Right hindlimb (tissue), 1 donor: ENCODE measurements around the gene GIPC3.
A peak's percentile ranks its signal among the peaks of the same experiment; 100 is the strongest.

Experiments used
- DNase-seq: peaks from one replicate; pipeline ENCODE4 v3.0.0-alpha.2; 2018

GIPC3 gene

DNA sequence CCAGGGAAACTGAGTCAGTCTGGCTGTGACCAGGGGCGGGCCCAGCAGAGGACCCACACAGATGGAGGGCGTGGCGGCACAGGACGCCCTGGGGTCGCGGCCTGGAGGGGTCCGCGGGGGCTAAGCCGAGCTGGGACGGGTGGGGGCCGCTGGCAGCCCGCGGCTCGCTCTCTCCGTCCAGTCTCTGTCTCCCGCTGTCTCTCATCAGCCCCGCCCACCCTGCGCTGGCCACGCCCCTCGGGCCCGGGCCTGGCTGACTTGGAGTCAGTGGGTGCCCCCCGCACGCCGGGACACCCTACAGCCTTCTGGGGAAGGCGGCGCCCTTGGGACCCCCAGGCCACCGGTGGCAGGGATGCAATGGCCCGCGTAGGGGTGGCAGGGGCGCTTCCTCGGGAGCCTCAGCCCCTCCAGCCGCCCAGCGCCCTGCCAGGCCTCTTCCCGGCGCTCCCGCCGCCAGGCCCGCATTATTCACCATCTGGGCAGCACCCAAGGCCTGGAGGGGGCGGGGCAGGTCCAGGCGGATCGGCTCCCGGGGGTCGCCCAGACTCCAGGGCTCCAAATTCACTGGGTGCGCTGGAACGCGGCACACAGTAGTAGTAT is 21.5 kb downstream of the GIPC3 start, which contains the start of gene TBXA2R:
TSS of gene TBXA2R (minus strand) at position 186 of the 600 bp plus-strand sequence. CDS start 6,241 bp downstream, outside the sequence.
- DNase-seq: peak; percentile 77

DNA sequence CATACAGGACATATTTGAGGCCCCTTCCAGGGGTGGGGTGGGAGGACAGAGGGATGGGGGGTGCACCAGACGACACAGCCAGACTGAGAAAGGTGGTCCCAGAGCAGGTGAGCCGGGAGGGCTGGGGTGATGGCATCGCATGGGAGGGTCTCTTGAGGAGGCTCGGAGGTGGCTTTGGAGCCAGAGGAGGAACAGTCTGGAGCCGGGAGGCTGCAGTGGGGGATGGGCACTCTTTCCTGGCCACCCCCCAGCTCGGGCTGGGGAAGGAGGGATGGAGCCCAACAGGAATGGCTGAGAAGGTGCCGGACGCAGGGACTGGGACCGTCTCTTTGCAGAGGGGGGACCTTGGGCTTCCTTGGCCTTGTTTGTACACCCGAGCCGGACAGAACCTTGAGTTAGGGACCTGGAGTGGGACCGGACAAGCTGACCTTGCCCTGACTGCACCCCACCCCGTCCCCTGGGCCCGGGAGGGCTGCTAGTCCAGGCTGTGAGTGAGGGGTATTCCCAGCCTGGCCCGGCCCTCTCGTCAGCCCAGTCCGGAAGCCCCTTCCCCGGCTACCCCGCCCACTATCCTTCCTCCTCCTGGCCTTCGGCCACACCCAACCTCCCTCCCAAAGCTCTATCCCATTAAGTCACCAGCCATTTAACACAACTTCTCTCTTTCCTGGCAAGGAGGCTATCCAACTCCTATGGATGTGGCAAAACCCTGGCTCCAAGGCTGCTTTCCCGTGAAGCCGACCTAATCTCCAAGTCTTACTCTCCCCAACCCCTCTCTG is 22.2 kb downstream of the GIPC3 start:
- peak; percentile 64 for DNase-seq

DNA sequence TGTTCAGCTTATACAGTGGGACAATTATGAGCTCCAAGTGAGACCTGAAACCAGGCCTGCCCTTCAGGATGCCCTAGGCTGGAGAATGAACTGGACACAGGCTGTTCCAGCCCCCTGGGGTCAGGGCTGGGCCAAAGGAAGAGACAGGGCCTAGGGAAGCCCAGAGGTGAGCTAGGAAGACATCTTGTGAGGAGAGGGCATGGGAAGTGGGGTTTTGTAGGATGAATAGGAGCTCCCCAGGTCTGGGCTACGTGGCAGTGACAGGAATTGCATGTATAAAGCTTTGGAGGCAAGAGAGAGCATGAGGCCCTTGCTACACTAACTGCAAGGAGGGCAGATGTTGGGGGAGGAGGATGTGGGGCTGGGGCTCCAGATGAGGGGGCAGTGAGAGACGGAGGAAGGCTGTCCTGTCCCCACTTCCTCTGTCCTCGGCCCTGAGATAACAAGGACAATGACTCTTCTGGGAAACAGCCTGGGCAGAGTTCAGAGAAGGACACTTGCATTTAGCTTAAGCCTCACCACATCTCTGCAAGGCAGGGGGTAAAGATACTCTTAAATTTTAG is 22.9 kb downstream of the GIPC3 start:
- DNase-seq: no peak

DNA sequence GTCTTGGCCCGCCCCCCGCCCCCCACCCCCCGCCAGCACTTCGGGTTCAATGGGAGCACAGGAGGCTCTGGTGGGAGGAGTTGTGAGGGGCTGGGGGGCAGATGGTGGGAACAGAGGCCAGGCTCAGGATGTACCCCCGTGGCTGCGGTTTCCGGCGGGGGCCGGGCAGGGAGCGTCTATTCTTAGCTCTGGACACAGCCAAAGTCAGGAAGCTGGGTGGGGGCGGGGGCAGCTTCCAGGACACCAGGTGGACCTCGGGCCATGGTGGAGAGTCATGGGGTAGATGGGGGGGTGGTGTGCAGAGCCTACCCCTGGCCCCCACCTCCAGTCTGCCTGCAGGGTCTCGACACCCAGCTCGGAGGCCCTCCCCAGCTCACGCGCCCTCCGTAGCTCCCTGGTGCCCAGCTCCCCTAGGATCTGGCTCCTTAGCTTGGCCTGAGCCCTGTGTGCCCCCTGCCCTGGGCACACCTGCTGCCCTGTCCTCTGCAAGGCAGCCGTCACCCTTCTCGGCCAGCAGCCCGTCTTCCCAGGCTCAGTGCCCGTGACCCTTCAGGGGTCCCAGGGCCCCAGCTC is 23.6 kb downstream of the GIPC3 start:
- peak; percentile 62 for DNase-seq

DNA sequence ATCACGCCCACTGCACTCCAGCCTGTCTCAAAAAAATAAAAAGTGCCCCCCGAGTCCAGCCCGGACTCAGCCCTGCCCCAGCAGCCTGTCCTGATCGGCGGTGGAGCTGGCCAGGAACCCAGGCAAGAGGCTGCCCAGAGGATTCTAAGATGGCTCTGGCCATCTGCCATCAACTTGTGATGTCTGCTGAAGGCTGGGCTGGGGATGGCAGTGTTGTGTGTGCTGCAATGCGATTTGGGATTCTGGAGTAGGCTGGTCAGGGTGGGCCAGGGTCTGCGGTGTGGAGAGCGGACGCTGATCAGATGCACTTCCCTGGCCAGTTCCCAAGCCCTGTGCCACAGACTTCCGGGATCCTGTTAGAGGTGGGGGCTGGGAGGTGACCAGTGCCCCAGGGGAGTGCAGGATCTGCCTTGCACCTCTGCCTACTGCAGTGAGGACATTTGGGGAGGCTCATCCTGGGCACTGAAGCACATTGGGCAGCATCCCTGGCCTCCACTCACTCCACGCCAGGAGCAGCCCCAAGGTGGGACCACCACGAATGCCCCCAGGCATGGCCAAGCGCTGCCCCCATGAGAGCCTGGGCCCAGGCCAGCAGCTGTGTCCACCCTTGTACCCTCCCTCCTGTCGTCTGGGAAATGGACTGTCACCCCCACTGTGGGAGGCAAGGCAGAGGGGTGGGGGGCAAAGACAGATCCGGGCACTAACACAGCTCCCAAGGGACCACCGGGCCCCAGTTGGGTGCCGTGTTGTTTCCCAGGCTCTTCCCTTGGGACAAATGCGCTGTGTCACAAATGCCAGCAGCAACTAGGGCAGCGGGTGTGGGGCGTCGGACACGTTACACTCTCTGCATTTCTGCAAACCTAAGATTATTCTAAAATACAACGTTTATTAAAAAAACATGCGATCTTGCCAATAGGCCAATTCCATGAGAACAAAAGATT is 24.8 kb downstream of the GIPC3 start:
- peak; percentile 21 for DNase-seq

DNA sequence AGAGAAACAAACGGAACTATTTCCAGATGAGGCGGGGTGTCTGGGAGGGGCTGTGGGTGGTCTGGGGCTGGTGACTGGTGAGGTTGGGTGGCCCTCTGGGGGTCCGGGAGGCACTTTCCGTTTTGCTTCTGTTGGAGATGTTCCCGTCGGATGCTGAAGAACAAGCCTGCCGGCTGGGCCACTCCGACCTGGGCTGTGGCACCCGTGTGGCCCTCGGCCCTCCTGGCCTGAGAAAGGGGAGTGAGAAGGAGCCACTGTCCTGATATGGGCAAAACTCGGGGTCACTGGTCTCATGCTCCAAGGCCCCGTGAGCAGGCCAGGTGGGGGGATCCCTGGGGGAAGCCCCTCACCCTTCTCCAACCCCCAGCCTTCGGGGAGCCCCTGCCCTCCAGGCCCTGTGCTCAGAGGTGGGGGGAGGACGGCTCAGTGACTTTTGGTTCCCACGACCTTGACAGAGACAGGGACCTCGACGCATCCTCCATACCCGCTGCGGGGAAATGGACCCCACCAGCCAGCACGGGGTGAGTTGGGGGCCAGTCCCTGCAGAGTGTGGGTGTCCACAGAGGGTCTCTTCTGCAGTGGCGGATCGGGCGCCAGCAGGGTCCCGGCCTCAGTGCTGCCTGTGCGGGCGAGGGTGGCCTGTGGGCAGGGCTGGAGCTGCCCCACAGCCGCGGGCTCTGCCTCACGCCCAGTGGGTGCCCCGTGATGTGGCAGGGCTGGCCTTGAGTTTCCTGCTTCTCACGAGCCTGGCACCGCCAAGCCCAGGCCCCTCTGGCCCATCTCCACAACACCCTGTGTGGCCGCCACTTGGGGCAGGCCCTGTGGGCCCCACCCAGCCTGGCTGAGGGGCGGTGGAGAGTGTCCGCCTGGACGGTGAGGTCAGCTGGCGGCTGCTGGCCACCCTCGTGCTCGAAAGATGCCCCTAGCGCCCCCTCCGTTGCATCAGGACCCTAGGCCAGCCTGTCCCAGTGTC is 25.8 kb downstream of the GIPC3 start:
- peak; percentile 19 for DNase-seq

DNA sequence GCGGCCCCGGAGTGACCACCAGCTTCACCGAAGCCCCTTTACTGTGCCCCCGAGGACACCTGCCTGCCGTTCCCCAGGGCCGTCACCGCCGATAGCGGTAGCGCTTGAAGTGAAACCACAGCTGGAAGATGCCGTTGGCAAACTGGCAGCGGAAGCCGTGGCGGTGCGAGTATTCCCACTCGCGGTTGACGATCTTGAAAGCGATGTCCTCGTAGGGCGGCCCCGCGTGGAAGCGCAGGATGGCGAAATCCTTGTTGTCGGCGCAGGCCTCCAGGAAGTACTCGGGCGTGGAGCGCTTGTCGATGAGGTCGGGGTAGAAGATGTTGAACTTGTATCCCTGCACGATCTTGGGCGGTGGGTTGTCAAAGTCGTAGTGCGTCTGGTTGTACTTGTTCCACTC is 26.6 kb downstream of the GIPC3 start:
- no peak for DNase-seq

DNA sequence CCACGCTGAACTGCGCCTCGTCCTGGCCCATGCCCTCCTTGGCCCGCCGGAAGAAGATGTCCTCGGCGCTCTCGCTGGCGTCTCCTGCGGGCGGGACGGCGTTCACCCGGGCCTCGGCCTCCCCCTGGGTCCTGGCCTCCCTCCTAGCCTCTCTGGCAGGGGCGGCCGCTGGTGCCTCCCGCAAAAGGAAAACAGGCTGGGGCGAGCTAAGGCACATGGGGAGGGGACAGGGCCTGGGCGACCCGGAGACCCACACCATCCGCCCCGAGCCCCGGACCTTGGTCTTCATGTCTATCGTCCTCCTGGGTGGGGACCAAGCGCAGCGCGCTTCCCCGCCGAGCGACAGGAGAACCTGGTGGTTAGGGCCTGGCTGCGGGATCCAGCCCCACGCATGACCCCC is 27.1 kb downstream of the GIPC3 start:
- no peak for DNase-seq

DNA sequence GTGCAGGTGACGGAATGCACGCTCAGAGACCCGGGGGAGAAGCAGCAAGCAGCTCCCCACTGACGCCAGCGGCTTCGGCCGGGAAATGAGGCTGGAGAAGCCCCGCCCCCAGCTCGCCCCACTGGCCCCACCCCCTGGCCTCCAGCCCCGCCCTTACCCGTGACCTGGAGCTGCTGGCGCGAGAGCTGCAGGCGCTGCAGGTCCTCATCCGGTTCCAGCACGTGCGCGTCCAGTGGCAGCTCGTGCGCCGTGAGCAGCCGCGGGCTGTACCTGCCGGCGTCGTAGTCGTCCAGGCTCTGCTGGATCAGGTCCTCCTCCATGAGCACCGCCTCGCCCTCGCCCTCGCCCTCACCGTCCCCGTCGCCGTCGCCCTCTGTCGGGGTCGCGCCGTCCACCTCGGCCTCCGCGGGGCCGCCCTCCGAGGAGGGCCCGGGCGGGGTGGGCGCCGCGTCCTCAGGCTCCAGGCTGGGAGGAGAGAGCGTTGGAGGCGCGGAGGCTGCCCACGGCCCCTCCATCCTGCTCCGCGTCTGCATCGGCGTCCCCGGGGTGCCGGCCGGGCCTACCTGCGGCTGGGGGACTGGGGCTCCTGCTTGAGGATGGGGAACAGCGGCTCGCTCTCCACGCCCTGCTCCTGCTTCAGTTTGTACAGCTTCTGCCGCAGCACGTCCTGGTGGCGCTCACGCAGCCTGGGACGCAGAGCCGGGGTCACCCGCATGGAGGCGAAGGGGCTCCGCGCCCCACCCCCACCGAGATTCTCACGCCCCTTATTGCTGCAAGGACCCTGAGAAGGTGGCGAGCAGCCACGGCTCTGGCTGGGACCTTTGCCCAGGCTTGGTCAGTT is 27.8 kb downstream of the GIPC3 start:
- DNase-seq: peak; percentile 34

DNA sequence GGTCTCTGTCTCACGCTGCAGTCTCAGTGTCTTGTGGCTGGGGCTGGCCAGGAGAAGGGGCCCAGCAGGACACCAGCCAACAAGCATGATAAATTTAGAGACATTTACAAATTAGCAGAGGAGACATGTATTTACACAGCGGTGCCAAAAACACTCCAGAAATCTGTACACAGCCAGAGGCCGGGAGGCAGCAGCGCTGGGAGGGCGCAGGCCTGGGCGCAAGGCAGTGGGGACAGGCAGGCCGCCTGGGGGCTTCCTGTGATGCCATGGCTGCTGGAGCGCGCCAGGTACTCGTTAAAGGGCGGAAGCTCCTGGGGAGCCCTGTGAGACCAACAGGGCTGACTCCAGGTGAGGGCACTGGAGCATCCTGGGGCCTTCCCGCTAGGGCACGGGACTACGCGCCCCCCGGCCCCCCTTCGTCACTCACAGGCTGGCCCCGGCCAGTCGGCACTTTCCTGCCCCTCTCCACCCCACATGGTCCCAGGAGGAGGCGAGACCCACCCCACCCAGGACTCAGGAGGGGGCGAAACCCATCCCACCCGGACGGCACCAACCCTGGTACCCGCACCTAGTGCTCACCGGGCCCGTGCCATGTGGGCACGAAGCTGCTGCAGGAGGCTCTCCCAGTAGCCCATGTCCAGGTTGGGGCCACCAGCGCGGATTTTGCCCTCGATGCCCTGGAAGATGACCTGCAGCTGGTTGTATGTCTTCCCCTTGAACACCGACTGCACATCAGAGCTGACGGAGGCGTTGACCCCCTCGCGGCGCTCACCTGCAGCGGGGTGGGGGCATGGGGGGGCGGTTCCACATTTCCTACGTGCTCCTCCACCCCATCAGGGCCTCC is 28.8 kb downstream of the GIPC3 start:
- DNase-seq: no peak

DNA sequence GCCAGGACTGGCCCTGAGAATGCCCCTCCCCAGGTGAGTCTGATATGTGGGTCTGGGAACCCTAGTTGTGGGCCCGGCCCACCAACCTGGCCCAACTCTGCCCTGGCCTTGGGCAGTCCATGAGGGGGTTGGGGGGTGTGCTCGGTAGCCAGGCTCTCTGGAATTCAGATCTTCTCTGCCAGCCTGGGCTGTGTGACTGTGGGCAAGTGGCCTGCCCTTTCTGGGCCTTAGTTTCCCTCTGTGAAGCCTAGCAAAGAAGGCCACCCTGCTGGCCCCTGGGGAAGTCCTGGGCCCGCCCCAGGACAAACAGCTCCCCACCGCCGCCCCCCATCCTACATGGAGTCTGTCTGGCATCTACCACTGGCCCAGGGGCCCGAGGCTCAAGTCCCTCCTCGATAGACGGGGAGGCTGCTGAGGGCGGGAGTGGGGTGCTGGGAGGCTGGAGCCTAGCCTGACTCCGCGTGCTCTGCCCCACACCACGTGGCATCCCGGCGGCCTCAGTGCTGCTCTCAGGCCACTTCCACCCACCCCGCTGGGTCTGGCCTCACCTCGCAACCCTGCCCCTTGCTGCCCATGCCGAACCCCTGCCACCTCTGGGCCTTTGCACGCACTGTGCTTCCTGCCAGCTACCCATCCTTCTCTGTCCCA is 29.7 kb downstream of the GIPC3 start:
- DNase-seq: no peak

DNA sequence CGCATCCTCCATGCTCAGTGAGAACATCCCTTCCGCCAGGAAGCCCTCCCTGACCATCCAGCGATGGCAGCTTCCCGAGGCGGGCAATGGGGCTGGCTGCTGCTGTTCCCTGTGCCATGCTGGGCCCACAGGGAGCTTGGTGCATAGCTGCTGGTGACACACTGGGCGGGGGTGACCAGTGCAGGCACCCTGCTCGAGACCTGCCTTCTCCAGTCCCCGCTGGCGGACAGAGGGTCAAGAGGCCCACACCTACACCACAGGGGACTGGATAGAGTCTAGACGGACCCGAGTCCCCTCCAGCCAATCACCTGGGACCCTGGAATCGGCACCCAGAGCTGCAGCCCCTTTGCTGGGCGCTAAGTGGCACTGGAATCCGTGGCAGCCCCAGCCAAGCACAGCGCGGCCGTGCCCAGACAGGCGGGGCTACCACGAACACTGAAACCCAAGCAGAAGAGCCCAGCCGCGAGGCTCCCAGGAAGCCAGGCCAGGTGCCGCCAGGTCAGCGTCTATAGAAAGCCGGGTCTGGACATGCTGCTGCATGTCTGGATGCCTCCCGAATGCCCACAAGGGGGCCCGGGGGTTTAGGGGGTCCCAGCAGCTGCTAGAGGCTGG is 30.4 kb downstream of the GIPC3 start:
- no peak for DNase-seq

DNA sequence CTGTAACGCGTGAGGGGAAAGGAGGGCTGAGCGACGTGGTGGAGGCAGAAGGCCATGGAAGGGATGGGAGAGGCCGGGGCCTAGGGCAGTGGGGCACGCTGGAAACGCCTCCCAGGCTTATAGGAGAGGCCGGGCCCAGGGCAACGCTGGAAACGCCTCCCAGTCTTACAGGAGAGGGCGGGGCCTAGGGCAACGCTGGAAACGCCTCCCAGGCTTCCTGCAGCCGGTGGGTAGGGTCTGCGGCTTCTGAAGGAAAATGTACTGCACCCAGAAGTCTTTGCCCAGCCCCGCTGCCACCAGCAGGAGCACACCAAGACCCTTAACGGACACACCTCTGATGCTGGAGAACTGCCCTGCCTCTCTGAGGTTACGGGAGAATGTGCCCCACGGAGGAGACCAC is 32.2 kb downstream of the GIPC3 start:
- DNase-seq: no peak

DNA sequence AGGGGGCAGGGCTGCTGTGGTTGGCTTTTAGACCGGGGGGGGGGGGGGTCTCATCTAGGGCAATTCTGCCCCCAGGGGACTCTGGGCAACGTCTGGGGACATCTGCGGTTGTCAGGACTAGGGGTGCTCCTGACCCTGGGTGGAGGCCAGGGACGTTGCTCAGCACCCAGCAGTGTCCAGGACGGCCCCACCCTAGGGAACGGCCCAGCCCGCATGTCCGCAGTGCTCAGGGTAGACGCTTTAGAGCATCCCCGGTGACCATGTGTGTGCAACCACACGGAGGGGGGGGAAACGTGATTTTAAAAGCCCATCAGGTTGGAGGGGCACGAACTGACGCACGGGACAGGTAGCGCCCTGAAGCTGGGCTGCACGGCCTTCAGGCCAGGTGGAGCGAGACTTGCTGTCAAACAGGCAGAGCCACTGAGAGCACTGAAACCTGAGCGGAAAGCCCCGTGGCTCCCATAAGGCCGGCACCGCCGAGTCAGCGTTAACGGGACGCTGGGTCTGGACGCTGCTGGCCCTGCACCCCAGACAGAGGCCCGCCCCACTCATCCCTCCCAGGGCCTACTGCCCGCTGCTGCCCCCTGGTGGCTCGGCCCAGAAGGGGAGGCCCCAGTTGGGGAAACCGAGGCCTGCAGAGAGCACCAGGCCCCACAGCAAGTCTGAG is 33.0 kb downstream of the GIPC3 start:
- DNase-seq: peak; percentile 71

DNA sequence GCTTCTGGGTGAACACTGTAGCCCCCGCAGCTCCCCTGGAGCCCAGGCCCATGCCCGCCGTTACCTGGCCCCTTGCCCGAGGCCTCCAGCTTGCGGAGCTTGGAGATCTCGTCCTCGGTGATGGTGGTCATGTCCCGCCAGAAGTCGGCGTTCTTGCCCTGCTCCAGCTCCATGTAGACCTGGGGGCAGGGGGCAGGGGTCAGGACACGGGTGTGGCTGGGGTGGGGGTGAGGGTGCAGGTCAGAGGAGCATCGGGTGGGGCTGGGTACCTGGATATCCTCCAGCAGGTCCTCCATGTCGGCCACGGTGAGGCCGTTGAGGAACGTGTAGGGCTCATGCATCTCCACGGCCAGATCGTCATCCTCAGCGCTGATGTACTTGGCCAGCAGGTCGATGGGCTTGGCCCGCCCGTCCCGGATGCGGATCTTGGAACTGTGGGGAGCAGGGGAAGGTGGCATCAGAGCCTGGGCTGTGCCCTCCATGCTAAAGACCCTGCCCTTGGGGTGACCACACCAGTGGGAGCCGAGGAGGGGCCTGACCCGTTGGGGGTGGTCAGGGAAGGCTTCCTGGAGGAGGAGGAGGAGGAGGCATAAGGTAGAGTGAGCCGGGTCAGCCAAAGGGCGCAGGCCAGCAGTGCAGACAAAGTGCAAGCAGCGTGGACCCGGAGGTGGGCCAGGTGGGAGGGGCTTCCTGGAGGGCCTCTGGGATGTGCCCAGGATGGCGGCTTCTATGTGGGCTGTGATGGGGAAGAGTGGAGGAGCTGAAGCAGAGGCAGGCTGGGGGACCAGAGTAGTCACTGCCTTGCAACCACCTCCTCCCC is 33.7 kb downstream of the GIPC3 start:
- no peak for DNase-seq

DNA sequence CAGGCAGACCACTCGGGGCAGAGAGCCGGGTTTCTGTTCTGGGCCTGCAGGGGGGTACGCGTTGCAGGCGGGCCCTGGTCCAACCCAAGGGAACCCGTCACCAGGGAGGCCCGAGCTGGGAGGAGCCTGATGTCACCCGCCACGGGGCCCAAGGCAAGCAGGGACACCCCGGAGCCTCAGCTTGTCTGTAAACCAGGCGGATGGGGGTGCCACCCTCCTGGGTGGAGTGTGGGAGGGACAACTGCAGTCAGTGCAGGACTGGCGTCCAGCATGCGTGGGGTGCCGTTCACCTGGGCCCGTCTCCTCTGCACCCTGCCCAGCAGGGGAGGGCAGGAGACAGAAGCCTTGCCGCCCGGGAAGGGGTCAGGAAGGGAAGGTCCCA is 34.3 kb downstream of the GIPC3 start:
- no peak for DNase-seq
